Ramos (cell line): ENCODE results near the gene MOCOS.
"Not testable (repeated sequence)": the region's sequence is repeated elsewhere in the genome, so short reads cannot be mapped to it uniquely, and the experiment has no call there.

Source experiments
- in situ Hi-C: fragments of 300-500 bp; cut with MboI; formaldehyde crosslinking; loops from one replicate; pipeline ENCODE4 v1.14.3; 2022; ENCODE audit warnings: low sequenced_read_pairs; ENCODE audit not compliant: unreplicated experiment

Gene MOCOS

DNA sequence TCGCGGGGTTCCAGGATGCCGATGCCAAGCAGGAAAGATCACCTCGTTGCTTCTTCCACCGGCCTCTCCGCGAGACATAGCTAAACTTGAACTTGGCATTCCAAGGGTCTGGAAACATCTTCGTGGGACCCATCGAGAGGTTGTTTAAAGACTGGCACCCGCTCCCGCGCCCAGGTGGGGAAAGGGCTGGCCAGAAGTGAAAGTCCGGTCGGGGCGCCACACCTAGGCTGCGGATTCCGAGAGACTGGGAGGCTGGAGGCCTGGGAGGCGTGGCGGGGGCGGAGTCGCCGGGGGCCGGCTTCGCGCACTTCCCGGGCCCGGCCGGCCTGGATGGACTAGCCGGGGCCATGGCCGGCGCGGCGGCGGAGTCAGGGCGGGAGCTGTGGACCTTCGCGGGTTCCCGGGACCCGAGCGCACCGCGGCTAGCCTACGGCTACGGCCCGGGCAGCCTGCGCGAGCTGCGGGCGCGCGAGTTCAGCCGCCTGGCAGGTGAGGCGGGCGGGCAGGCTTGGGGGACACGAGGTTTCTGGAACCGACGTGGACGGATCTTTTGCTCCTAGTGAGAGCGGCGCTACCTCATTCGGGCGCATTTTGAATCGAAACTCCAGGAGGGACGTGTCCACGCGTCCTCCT is at the start of gene MOCOS:
MOCOS (plus strand) TSS at position 305 of the 633 bp plus-strand sequence; CDS start at position 348, 43 bp downstream.
- in situ Hi-C loops, result no loop called here

- in situ Hi-C loops, result no loop called here
These were observed 48.1 kb upstream of the MOCOS start for GRCh38 chr18:36139245-36139644.

DNA sequence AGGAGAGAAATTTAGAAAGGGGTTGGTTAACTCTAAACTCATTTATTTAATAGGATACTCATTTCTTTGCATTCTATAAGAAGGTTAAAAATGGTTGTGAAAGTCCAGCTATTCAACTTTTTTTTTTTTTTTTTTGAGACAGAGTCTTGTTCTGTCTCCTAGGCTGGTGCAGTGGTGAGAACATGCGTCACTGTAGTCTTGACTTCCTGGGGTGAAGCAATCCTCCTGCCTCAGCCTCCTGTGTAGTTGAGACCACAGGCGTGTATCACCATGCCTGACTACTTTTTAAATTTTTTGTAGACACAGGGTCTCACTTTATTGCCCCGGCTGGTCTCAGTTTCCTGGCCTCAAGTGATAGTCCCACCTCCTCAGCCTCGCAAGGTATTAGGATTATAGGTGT is 45.7 kb upstream of the MOCOS start:
- in situ Hi-C loops, result no loop called here

DNA sequence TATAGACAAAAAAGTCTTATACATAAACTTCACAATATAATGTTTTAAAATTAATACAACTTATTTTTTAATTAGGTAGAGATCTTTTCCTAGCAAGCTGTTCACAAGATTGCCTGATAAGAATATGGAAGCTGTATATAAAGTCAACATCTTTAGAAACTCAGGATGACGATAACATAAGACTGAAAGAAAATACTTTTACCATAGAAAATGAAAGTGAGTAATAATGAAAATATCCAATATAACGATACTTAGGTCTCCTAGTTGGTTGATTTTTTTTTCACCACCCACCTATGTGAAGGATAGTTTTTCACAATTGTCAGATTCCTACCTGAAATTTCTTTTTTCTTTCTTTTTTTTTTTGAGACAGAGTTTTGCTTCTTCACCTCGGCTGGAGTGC is 44.5 kb upstream of the MOCOS start:
- in situ Hi-C loops, result no loop called here

DNA sequence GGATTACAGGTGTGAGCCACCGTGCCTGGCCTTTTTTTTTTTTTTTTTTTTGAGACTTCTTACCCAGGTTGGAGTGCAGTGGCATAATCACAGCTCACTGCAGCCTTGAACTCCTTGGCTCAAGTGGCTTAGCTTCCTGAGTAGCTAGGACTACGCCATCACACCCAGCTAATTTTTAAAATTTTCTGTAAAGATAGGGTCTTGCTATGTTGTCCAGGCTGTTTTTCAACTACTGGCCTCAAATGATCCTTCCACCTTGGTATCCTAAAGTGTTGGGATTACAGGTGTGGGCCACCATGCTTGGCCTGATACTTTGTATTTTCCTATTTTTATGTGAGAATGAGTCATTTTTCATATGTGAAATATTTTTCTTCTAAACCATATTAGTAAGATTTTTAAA is 43.9 kb upstream of the MOCOS start:
- in situ Hi-C loops, result no loop called here

GRCh38 chr18:36149514-36150289 is 37.6 kb upstream of the MOCOS start:
- in situ Hi-C loops, result no loop called here

DNA sequence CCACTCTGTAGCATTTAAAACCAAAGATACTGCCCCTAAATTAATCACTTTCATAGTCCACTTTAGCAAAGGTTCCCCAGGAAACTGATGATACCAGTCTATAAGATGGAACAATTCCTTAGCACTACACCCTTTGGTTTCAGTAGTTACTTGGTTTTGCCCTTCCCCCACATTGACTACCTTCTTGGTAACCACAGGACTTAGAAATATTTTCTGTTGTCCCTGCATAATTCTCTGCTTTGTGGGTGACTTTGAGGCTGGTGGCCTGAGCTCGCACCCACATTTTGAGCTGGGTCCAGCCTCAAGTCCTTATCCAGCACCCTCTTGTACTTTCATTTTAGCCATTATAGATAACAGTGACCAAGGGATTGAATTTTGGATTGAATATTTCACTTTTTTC is 34.5 kb upstream of the MOCOS start:
- in situ Hi-C loops, result no loop called here

DNA sequence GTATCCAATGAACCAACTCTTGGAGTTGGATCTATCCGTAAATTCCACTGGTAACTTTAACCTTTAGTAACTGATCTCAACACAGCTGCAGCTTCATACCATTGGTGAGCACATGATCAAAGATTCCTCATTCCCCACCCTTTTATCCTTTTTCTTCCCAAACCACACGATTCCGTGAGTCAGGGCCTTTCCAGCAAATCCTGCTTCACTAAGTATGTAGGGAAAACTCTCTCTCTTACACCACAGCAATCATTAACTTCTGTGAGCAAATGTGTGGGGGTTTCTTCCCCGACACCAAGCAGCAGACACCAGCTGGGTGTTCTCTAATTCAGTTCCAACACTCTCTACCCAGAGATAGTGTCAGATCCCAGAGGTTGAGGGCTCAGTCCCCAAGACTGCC is 34.1 kb upstream of the MOCOS start:
- in situ Hi-C loops, result no loop called here

DNA sequence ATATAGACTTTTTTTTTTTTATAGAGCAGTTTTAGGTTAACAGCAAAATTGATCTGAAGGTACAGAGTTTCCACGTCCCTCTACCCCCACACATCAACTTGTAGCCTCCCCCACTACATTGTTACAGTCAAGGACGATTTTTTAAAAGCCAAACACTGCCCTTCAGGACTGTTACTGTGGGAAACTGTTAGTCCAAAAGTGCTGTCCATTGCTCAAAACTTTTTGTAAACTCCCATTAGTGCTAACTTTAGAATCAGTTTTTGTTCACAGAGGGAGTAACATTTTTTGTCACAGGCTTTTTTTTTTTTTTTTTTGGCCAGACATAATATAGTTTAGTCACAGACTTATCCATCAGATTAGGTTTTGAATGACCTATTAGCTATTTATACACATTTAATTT is 33.5 kb upstream of the MOCOS start:
- in situ Hi-C loops, result no loop called here

DNA sequence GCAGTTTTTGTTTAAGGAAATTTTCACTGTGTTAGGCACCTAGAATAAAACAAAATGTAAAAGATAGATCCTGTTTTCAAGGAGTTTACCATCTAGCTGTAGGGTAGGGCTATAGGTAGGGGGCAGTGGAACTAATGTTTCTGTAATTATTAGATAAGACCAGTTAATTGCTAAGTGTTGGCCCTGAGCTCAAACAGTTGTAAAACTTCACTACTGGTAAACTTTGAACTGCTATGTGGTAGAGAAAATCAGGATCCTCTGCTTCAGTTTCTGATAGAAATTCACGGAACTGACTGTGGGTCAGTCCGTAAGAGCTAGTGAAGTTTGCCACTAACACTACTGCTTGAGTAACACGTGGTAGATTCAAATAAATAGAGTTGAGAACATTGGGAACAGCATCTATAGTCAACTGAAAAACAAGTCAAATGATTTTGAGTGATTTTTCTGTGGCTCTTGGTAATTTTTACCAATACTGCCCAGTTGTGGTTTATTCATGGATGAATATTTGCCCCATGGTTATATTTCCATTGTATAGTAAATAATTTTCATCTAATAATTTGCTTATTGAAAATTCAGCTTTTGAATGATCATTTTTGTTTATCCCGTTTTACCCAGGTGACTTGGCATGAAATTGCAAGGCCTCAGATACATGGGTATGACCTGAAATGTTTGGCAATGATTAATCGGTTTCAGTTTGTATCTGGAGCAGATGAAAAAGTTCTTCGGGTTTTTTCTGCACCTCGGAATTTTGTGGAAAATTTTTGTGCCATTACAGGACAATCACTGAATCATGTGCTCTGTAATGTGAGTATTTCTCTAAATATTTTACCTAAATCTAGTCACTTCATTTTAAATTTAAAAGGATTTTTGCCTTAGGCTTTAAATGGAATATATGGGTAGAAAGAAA is 31.2 kb upstream of the MOCOS start:
- in situ Hi-C loops, result no loop called here

DNA sequence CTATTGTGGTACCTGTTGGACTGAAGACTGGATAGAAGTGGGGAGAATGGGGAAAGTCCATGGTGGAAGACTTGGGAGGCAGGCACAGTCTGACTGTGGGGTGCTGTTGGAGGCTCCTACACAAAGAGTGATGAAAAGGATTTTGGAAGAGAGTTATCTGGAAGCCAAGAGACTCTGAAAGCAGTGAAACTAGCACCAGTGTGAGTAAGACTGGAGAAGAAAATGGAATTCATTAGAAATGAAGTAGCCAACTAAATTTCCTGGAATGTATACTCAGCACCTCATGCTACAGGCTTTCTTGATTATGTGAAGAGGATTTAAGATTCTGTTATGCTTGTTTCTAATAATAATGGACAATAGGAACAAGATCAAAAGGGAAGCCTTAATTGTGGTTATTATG is 29.9 kb upstream of the MOCOS start:
- in situ Hi-C loops, result no loop called here

GRCh38 chr18:36158266-36158867 is 28.9 kb upstream of the MOCOS start:
- in situ Hi-C loops, result no loop called here

DNA sequence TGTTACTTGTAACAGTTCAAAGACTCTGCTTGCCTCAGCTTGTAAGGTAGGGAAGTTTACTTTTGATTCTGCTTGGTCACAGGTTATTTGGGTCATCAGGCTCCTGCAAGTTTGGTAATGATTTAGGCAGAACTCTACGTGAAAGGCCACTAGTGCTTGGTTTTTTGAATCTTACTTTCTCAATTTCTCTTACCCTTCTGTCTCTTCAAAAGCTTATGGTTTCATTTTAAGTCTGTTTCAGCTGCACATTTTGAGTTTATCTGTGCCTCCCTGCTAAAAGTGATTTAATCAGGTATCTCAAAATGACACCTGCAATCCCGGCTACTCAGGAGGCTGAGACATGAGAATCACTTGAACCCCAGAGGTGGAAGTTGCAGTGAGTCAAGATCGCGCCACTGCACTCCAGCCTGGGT is 26.3 kb upstream of the MOCOS start:
- in situ Hi-C loops, result no loop called here

GRCh38 chr18:36162981-36163380 is 24.3 kb upstream of the MOCOS start:
- in situ Hi-C loops, result no loop called here

- in situ Hi-C loops, result no loop called here
These were observed 19.5 kb upstream of the MOCOS start for GRCh38 chr18:36167692-36168218.

DNA sequence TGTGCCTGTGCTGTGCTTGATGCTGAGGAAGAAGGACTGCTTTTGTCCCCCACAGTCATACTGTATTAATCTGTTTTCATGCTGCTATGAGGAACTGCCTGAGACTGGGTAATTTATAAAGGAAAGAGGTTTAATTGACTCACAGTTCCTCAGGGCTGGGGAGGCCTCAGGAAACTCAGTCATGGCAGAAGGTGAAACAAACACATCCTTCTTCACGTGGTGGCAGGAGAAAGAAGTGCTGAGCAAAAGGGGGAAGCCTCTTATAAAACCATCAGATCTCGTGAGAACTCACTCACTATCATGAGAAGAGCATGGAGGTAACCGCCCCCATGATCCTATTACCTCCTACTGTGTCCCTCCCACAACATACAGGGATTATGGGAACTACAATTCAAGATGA is 19.0 kb upstream of the MOCOS start:
- in situ Hi-C loops, result not testable (repeated sequence)

- in situ Hi-C loops, result no loop called here
These were observed 17.4 kb upstream of the MOCOS start for GRCh38 chr18:36169938-36170337.

DNA sequence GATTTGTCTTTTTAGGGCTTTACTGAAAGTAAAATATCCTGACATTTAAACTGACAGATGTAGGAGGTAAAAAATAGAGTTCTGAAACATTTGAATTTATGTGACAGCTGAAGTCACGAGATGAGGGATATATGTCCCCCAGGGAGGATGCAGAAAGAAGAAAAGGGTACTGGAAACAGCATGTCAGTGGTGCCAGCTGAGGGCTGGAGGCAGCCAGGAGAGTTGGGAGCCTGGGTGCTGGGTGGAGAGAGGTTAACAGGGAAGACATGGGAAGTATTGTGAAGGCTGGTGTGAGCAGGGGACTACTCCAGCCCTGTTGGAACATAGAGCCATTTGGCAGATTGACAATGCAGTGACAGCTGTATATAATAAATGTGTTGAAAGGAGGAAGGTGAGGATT is 11.8 kb upstream of the MOCOS start:
- in situ Hi-C loops, result no loop called here

DNA sequence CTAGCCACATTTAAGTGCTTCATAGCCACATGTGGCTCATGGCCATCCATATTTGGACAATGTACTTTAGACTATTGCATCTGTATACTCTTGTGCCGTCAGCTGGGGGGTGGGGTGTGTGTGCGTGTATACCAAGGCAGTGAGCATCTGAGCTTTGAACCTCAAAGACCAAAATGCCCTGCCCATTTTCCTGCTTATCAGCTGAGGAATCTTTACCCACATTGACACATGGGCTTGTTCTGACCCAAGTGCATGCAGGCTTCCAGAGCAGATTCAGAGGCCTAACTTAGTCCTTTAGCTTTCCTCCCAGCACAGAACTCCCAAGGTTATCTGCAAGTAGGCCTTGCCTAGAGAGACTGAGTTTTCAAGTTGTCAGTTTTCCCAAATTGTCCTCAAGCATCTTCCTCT is 11.1 kb upstream of the MOCOS start:
- in situ Hi-C loops, result no loop called here

- in situ Hi-C loops, result no loop called here
These were observed 10.6 kb upstream of the MOCOS start for GRCh38 chr18:36176711-36177110.
